Activated B cell treated with CpG ODN at 0.5 μM for 24 hours (primary cell): ENCODE data around the gene NBPF12. TPM values are rescaled to one million over a fixed set of nuclear protein-coding genes. Genes with fewer than 3 reads are reported as not detected.
"Not testable (repeated sequence)": the region's sequence is repeated elsewhere in the genome, so short reads cannot be mapped to it uniquely, and the experiment has no call there.

ENCODE experiments used
- ATAC-seq: fragments of 200-7000 bp; cut with Tn5 transposase; one replicate; pipeline ENCODE4 v1.10.0; 2021; ENCODE audit warnings: low read depth, mild to moderate bottlenecking, moderate library complexity
- CTCF ChIA-PET: fragments of 350-600 bp; sonication (Branson Sonifier 250); formaldehyde crosslinking; loops from one replicate; lab custom pipeline; 2021; ENCODE audit warnings: antibody characterized with exemption; lab: Charles Lee
- POLR2A ChIA-PET: fragments of 350-600 bp; sonication (Branson Sonifier 250); formaldehyde crosslinking; loops from one replicate; lab custom pipeline; 2021; ENCODE audit warnings: antibody characterized with exemption; lab: Charles Lee
- DNase-seq: peaks from one replicate; pipeline ENCODE4 v3.0.0; 2022
- H3K27ac Mint-ChIP-seq: one replicate; pipeline ENCODE4 v1.8.0; 2020; ENCODE audit warnings: mixed read lengths
- H3K27me3 Mint-ChIP-seq: one replicate; pipeline ENCODE4 v1.8.0; 2021; ENCODE audit warnings: mixed read lengths
- H3K36me3 Mint-ChIP-seq: one replicate; pipeline ENCODE4 v1.8.0; 2021; ENCODE audit warnings: low read depth, mixed read lengths
- H3K4me1 Mint-ChIP-seq: one replicate; pipeline ENCODE4 v1.8.0; 2021; ENCODE audit warnings: mixed read lengths
- H3K4me3 Mint-ChIP-seq: one replicate; pipeline ENCODE4 v1.8.0; 2020; ENCODE audit warnings: mild to moderate bottlenecking, mixed read lengths
- H3K9me3 Mint-ChIP-seq: one replicate; pipeline ENCODE4 v1.8.0; 2020; ENCODE audit warnings: mixed read lengths
- intact Hi-C: fragments of 100-400 bp; cut with micrococcal nuclease; formaldehyde crosslinking; loops from one replicate; pipeline ENCODE4 v1.15.1; 2024
- total RNA-seq: library from RNA; stranded (reverse); gene quantifications from 2 replicates; pipeline ENCODE4 v1.2.3, GENCODE V29; 2022

NBPF12 gene
- total RNA-seq, 1 donor from 2014 or later, result 25.7 TPM

DNA sequence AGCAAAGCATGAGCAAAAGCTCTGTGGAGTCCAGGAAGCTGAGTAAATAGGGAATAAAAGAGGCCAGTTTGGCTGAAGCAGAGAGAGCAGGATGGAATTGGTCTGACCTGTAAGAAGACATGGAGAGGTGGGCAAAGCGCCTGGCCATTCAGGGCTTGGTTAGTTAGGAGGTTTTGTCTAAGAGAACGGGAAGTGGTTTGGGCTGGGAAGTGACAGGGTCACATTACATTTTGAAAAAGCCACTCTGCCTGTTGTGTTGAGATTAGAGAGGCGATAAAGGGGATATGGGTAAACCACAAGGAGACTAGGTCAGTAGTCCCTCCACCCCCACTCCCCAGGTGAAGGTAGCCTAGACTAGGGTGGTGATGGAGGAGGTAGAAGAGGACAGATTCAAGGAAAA lies 662 bp upstream of the NBPF12 start:
- H3K27ac Mint-ChIP-seq, H3K4me3 Mint-ChIP-seq, ATAC-seq, H3K9me3 Mint-ChIP-seq, POLR2A ChIA-PET, intact Hi-C loops, H3K36me3 Mint-ChIP-seq, DNase-seq, H3K27me3 Mint-ChIP-seq, CTCF ChIA-PET: not testable (repeated sequence)
- H3K4me1 Mint-ChIP-seq, result peaks cover 17% of the 10 kb centered on the region

- H3K36me3 Mint-ChIP-seq, H3K27me3 Mint-ChIP-seq, H3K9me3 Mint-ChIP-seq, intact Hi-C loops, CTCF ChIA-PET: not testable (repeated sequence)
- Mint-ChIP-seq H3K27ac (peak overlapping the region; percentile 63), H3K4me1 (peaks cover 14% of the 10 kb centered on the region), H3K4me3 (peak overlapping the region; percentile 93)
- DNase-seq, result peak; percentile 30
- ATAC-seq, result peak; percentile 18
- POLR2A ChIA-PET, result interaction anchor here (1.9 kb wide), 1 partner anchor 146 kb away, joined by 6 read pairs; no protein-coding TSS in a partner anchor
Observed at GRCh38 chr1:146938927-146939786, 1.0 kb downstream of the NBPF12 start.

GRCh38 chr1:146940293-146940692 lies 2.2 kb downstream of the NBPF12 start:
- H3K36me3 Mint-ChIP-seq, CTCF ChIA-PET, H3K4me3 Mint-ChIP-seq, H3K9me3 Mint-ChIP-seq, intact Hi-C loops, ATAC-seq, DNase-seq, POLR2A ChIA-PET, H3K27ac Mint-ChIP-seq, H3K27me3 Mint-ChIP-seq: not testable (repeated sequence)
- peaks cover 10% of the 10 kb centered on the region for H3K4me1 Mint-ChIP-seq

DNA sequence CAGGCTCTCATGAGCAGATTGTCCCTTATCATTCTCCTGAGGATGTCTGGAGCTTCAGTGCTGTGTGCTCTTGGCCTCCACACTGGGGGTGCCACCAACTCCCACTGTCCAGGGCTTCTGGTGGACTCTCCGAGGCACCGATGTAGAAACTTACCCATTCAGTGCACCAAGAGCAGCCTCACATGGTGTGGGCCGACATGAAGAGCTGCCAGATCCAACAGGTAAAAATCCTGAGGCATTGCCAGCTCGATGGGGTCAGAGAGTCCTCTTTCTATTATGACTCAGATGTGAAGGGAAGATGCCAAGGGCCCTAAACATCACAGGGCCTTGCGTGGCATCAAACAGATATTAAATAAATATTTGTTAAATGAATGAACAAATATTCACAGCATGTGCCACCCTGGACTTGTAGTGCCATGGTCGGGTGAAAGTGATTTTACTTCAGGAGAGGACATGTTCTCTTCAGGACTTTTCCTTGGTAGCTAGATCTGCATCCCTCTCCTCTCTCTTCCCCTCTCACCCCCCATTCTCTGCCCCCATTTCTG lies 5.3 kb downstream of the NBPF12 start:
- POLR2A ChIA-PET, H3K27me3 Mint-ChIP-seq, intact Hi-C loops, ATAC-seq, DNase-seq, H3K27ac Mint-ChIP-seq, H3K4me3 Mint-ChIP-seq, CTCF ChIA-PET, H3K9me3 Mint-ChIP-seq: not testable (repeated sequence)
- peaks cover 11% of the 10 kb centered on the region for H3K36me3 Mint-ChIP-seq
- H3K4me1 Mint-ChIP-seq, result peaks cover 10% of the 10 kb centered on the region

DNA sequence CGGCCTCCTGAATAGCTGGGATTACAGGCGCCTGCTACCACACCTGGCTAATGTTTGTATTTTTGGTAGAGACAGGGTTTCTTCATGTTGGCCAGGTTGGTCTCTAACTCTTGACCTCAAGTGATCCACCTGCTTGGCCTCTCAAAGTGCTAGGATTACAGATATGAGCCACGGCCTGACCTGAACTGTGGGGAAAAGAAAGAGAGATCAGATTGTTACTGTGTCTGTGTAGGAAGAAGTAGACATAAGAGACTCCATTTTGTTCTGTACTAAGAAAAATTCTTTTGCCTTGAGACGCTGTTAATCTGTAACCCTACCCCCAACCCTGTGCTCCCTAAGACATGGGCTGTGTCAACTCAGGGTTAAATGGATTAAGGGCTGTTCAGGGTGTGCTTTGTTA lies 10.0 kb downstream of the NBPF12 start:
- H3K4me3 Mint-ChIP-seq, H3K9me3 Mint-ChIP-seq, POLR2A ChIA-PET, H3K4me1 Mint-ChIP-seq, ATAC-seq, DNase-seq, H3K27me3 Mint-ChIP-seq, H3K27ac Mint-ChIP-seq, intact Hi-C loops, CTCF ChIA-PET: not testable (repeated sequence)
- H3K36me3 Mint-ChIP-seq, result peaks cover 16% of the 10 kb centered on the region

- H3K4me3 Mint-ChIP-seq, DNase-seq, POLR2A ChIA-PET, CTCF ChIA-PET, H3K27me3 Mint-ChIP-seq, intact Hi-C loops, H3K27ac Mint-ChIP-seq, H3K9me3 Mint-ChIP-seq, ATAC-seq, H3K4me1 Mint-ChIP-seq: not testable (repeated sequence)
- peaks cover 28% of the 10 kb centered on the region for H3K36me3 Mint-ChIP-seq
Observed at GRCh38 chr1:146964340-146964739, 26.2 kb downstream of the NBPF12 start.

DNA sequence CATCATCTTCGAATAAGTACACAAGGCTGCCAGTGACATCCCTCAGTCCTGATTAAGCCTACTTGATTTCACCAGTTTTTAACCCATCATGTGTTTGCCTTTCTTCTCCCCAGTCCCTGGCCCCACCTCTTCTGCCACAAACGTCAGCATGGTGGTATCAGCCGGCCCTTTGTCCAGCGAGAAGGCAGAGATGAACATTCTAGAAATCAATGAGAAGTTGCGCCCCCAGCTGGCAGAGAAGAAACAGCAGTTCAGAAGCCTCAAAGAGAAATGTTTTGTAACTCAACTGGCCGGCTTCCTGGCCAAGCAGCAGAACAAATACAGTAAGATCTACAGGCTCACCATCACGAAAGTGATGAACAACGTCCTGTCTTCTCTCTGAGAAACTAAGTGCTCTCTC lies 28.2 kb downstream of the NBPF12 start:
- H3K36me3 Mint-ChIP-seq, result peaks cover 39% of the 10 kb centered on the region
- CTCF ChIA-PET, H3K4me3 Mint-ChIP-seq, DNase-seq, H3K9me3 Mint-ChIP-seq, ATAC-seq, H3K27ac Mint-ChIP-seq, H3K27me3 Mint-ChIP-seq, intact Hi-C loops, H3K4me1 Mint-ChIP-seq, POLR2A ChIA-PET: not testable (repeated sequence)

DNA sequence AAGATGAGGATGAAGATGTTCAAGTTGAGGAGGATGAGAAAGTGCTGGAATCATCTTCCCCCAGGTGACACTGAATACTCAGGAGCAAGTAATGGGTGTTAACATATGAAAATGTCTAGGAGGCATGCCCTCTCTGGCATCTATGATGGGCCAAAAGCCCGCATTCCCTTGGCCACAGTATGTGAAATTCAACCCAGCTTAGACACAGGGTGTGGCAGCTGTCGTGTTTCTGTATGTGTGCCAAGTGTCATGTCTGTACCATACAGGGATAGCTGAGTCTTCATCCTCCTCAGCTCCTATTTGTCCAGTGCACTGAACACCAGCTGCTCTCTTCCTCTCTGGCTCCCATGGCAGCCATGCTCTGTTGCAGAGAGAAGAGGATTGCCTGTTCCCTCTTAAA lies 32.5 kb downstream of the NBPF12 start:
- H3K4me3 Mint-ChIP-seq, intact Hi-C loops, H3K27ac Mint-ChIP-seq, H3K4me1 Mint-ChIP-seq, ATAC-seq, H3K27me3 Mint-ChIP-seq, CTCF ChIA-PET, DNase-seq, POLR2A ChIA-PET, H3K9me3 Mint-ChIP-seq: not testable (repeated sequence)
- peaks cover 25% of the 10 kb centered on the region for H3K36me3 Mint-ChIP-seq

- CTCF ChIA-PET, DNase-seq, H3K27ac Mint-ChIP-seq, ATAC-seq, H3K9me3 Mint-ChIP-seq, H3K4me3 Mint-ChIP-seq, intact Hi-C loops, H3K27me3 Mint-ChIP-seq, POLR2A ChIA-PET, H3K4me1 Mint-ChIP-seq: not testable (repeated sequence)
- H3K36me3 Mint-ChIP-seq, result peaks cover 21% of the 10 kb centered on the region
Observed at GRCh38 chr1:146972681-146973080, 34.6 kb downstream of the NBPF12 start.

- H3K9me3 Mint-ChIP-seq, POLR2A ChIA-PET, intact Hi-C loops, CTCF ChIA-PET, H3K4me1 Mint-ChIP-seq, H3K4me3 Mint-ChIP-seq, H3K27me3 Mint-ChIP-seq, ATAC-seq, H3K27ac Mint-ChIP-seq, DNase-seq: not testable (repeated sequence)
- H3K36me3 Mint-ChIP-seq, result peaks cover 14% of the 10 kb centered on the region
Observed at GRCh38 chr1:146985855-146986254, 47.7 kb downstream of the NBPF12 start.

DNA sequence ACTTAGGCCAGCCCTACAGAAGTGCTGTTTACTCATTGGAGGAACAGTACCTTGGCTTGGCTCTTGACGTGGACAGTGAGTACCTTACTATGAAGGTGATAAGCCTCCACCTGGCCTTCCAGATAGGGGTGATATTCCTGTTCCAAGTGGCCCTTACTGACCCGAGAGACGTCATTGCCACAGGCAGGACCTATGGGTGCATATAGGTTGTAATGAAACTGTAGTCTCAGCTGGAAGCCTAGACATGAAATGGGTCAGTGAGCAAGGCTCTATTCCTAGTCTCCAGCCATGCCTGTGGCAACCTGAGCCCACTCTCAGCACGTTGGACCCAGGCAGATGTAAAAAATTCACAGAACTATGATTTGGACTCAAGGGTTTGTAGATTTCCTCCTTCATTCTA lies 48.3 kb downstream of the NBPF12 start:
- intact Hi-C loops, result not testable (repeated sequence)

GRCh38 chr1:146987502-146987901 lies 49.4 kb downstream of the NBPF12 start:
- H3K27me3 Mint-ChIP-seq, H3K4me3 Mint-ChIP-seq, H3K27ac Mint-ChIP-seq, ATAC-seq, POLR2A ChIA-PET, H3K4me1 Mint-ChIP-seq, CTCF ChIA-PET, intact Hi-C loops, H3K9me3 Mint-ChIP-seq, DNase-seq: not testable (repeated sequence)
- H3K36me3 Mint-ChIP-seq, result peaks cover 11% of the 10 kb centered on the region

More for the DNA sequence above, 48.3 kb downstream of the NBPF12 start:
- POLR2A ChIA-PET, H3K4me3 Mint-ChIP-seq, ATAC-seq, DNase-seq, H3K9me3 Mint-ChIP-seq, H3K27me3 Mint-ChIP-seq, H3K4me1 Mint-ChIP-seq, H3K27ac Mint-ChIP-seq, CTCF ChIA-PET: not testable (repeated sequence)
- peaks cover 13% of the 10 kb centered on the region for H3K36me3 Mint-ChIP-seq
